SK-N-SH (cell line): ENCODE measurements around the gene MAGI2. TPM values are rescaled to one million over a fixed set of nuclear protein-coding genes. Genes with fewer than 3 reads are reported as not detected.

Experiments
- CTCF ChIA-PET: fragments of 300-600, 350-600 bp; formaldehyde crosslinking; extraction: SDS; loops from one replicate; lab custom pipeline; 2021; lab: Yijun Ruan, JAX
- POLR2A ChIA-PET: fragments of 350-600 bp; sonication (Branson Sonifier 250); formaldehyde crosslinking; extraction: SDS; loops from one replicate; lab custom pipeline; 2020; ENCODE audit warnings: antibody characterized with exemption, inconsistent platforms; lab: Yijun Ruan, JAX
- DNase-seq: peaks from one replicate; pipeline ENCODE4 v3.0.0; 2012
- H2AFZ ChIP-seq: fragments of 200-600 bp; sonication (generic); 2 replicates; pipeline ENCODE4 v1.8.1; 2016; ENCODE audit warnings: antibody characterized with exemption, mild to moderate bottlenecking, low read depth
- H3F3A ChIP-seq: fragments of 200-600 bp; sonication (generic); replicated peaks from 2 replicates; pipeline ENCODE3; 2016; ENCODE audit warnings: antibody characterized with exemption, mild to moderate bottlenecking; ENCODE audit not compliant: insufficient read depth
- H3K27ac ChIP-seq, 2 experiments: fragments of 200-500 bp in 1 of 2; fragments of 200-600 bp in 1 of 2; sonication (Bioruptor generic) in 1 of 2; sonication (generic), shearing (Covaris generic) in 1 of 2; 2 replicates each; pipeline versions ENCODE4 v1.5.1 to v1.6.1; 2014 to 2016; ENCODE audit warnings: low read depth in 2 of 2, inconsistent platforms in 1 of 2, low read length in 1 of 2, mild to moderate bottlenecking in 1 of 2, mixed read lengths in 1 of 2
- H3K27me3 ChIP-seq: fragments of 200-600 bp; sonication (generic), shearing (Covaris generic); 2 replicates; pipeline ENCODE4 v1.6.1; 2016; ENCODE audit warnings: mixed run types; ENCODE audit not compliant: insufficient read depth
- H3K36me3 ChIP-seq, 2 experiments: fragments of 200-500 bp in 1 of 2; fragments of 200-600 bp in 1 of 2; sonication (Bioruptor generic) in 1 of 2; sonication (generic) in 1 of 2; replicated peaks in 1 of 2; 2 replicates each; pipeline versions ENCODE3 to v1.5.1; 2014 to 2016; ENCODE audit warnings: low read length in 1 of 2, mild to moderate bottlenecking in 1 of 2; ENCODE audit not compliant: insufficient read depth in 2 of 2, control insufficient read depth in 1 of 2
- H3K4me1 ChIP-seq, 2 experiments: fragments of 200-500 bp in 1 of 2; fragments of 200-600 bp in 1 of 2; sonication (Bioruptor generic) in 1 of 2; sonication (generic), shearing (Covaris generic) in 1 of 2; 2 replicates each; pipeline versions ENCODE4 v1.5.1 to v1.6.1; 2014 to 2016; ENCODE audit warnings: low read depth in 1 of 2, low read length in 1 of 2, mixed run types in 1 of 2; ENCODE audit not compliant: insufficient read depth in 2 of 2, control insufficient read depth in 1 of 2
- H3K4me2 ChIP-seq: fragments of 200-600 bp; sonication (generic), shearing (Covaris generic); 2 replicates; pipeline ENCODE4 v1.6.1; 2017; ENCODE audit warnings: mixed run types
- H3K4me3 ChIP-seq, 2 experiments: fragments of 200-500 bp in 1 of 2; fragments of 200-600 bp in 1 of 2; sonication (Bioruptor generic) in 1 of 2; sonication (generic), shearing (Covaris generic) in 1 of 2; 2 replicates each; pipeline versions ENCODE4 v1.5.1 to v1.8.1; 2014 to 2016; ENCODE audit warnings: low read depth in 2 of 2, inconsistent platforms in 1 of 2, low read length in 1 of 2, mild to moderate bottlenecking in 1 of 2, mixed read lengths in 1 of 2, moderate library complexity in 1 of 2
- H3K79me2 ChIP-seq: fragments of 200-600 bp; sonication (generic); 2 replicates; pipeline ENCODE4 v1.8.1; 2017; ENCODE audit warnings: mild to moderate bottlenecking; ENCODE audit not compliant: insufficient read depth
- H3K9ac ChIP-seq: fragments of 200-600 bp; sonication (generic); 2 replicates; pipeline ENCODE4 v1.6.1; 2017; ENCODE audit warnings: mixed run types
- H3K9me2 ChIP-seq: fragments of 200-600 bp; sonication (generic); 2 replicates; pipeline ENCODE4 v1.6.1; 2017; ENCODE audit warnings: mixed run types
- H3K9me3 ChIP-seq: fragments of 200-600 bp; sonication (generic); 2 replicates; pipeline ENCODE4 v1.6.1; 2017; ENCODE audit warnings: mixed run types, mild to moderate bottlenecking, moderate library complexity
- H4K20me1 ChIP-seq: fragments of 200-600 bp; sonication (generic); 2 replicates; pipeline ENCODE4 v1.6.1; 2017; ENCODE audit warnings: mild to moderate bottlenecking, mixed run types; ENCODE audit not compliant: insufficient read depth
- CHD2 ChIP-seq: fragments of 150-350 bp; IDR thresholded peaks from 2 replicates; pipeline ENCODE4 v1.6.1; 2018; ENCODE audit warnings: low read length; ENCODE audit not compliant: partially characterized antibody
- EP300 ChIP-seq, 2 experiments: IDR thresholded peaks; 2 replicates each; pipeline versions ENCODE4 v1.4.0 to v1.6.1; 2012; ENCODE audit warnings: borderline replicate concordance in 1 of 2, low read depth in 1 of 2, low read length in 1 of 2
- FOXM1 ChIP-seq: IDR thresholded peaks from 2 replicates; pipeline ENCODE4 v1.4.0; 2012; ENCODE audit warnings: low read depth, mild to moderate bottlenecking
- GABPA ChIP-seq: IDR thresholded peaks from 2 replicates; pipeline ENCODE4 v1.4.0; 2012; ENCODE audit warnings: low read depth, mild to moderate bottlenecking
- JUND ChIP-seq: IDR thresholded peaks from 2 replicates; pipeline ENCODE4 v1.4.0; 2012
- MEF2A ChIP-seq: IDR thresholded peaks from 2 replicates; pipeline ENCODE4 v1.4.0; 2012; ENCODE audit warnings: low read depth, borderline replicate concordance
- MXI1 ChIP-seq: IDR thresholded peaks from 2 replicates; pipeline ENCODE4 v1.6.1; 2012; ENCODE audit warnings: mild to moderate bottlenecking, low read depth, low read length, improper control_type of control experiment
- NRF1 ChIP-seq: IDR thresholded peaks from 2 replicates; pipeline ENCODE4 v1.6.1; 2012; ENCODE audit warnings: low read depth, mild to moderate bottlenecking, low read length
- POLR2AphosphoS5 ChIP-seq: IDR thresholded peaks from 2 replicates; pipeline ENCODE4 v1.6.1; 2012; ENCODE audit warnings: low read depth, low read length
- RCOR1 ChIP-seq: fragments of 150-350 bp; IDR thresholded peaks from 2 replicates; pipeline ENCODE4 v1.6.1; 2017; ENCODE audit warnings: antibody characterized with exemption, low read length
- RXRA ChIP-seq: IDR thresholded peaks from 2 replicates; pipeline ENCODE4 v1.4.0; 2012; ENCODE audit warnings: low read depth, mild to moderate bottlenecking, borderline replicate concordance
- TEAD4 ChIP-seq: IDR thresholded peaks from 2 replicates; pipeline ENCODE4 v1.4.0; 2012; ENCODE audit warnings: mild to moderate bottlenecking, borderline replicate concordance; ENCODE audit not compliant: insufficient read depth
- YY1 ChIP-seq: IDR thresholded peaks from 2 replicates; pipeline ENCODE4 v1.4.0; 2012; ENCODE audit warnings: low read depth, mild to moderate bottlenecking
- WGBS: methylation state at CpG from one replicate; pipeline ENCODE4 v1.1.6; 2017; ENCODE audit warnings: low lambda C conversion rate; 5-methylcytosine and 5-hydroxymethylcytosine counted together
- polyA plus RNA-seq, 3 experiments: library from polyadenylated mRNA; depleted of rRNA; stranded (reverse); fragments of >200 nt; gene quantifications; 2 replicates each; pipeline ENCODE4 v1.2.3, GENCODE V29; 2012
- TF ChIP-seq, protein P1 (sequence below): IDR thresholded peaks from 2 replicates; pipeline ENCODE4 v1.4.0; 2012; ENCODE audit warnings: low read depth, borderline replicate concordance
- TF ChIP-seq, protein P2 (sequence below): IDR thresholded peaks from 2 replicates; pipeline ENCODE4 v1.4.0; 2012; ENCODE audit warnings: low read depth

MAGI2 gene
- polyA plus RNA-seq, 1 of the 3 experiments (the other 2 are of a cell fraction), result 1.1 TPM

DNA sequence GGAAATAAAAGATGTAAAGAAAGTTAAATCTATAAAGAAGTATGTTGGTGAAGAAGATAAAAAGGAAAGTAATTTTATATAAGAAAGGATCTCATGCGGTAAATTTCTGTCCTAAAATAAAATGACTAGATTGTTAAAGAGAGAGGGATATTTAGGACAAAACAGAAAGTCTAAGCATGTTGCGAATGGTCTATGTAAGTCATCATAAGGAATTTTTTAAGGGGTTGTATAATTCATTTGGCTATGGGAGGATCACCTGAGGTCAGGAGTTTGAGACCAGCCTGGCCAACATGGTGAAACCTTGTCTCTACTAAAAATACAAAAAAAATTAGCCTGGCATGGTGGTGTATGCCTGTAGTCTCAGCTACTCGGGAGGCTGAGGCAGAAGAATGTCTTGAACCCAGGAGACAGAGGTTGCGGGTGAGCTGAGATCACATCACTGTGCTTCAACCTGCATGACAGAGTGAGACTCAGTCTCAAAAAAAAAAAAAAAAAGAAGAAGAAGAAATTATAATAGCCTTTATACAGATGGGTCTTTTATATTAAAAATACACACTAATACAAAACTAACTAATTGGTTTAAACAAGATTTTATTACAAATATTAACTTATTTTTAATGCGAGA lies 294.3 kb downstream of the MAGI2 start (continued):
- TF ChIP-seq, protein P1, sequence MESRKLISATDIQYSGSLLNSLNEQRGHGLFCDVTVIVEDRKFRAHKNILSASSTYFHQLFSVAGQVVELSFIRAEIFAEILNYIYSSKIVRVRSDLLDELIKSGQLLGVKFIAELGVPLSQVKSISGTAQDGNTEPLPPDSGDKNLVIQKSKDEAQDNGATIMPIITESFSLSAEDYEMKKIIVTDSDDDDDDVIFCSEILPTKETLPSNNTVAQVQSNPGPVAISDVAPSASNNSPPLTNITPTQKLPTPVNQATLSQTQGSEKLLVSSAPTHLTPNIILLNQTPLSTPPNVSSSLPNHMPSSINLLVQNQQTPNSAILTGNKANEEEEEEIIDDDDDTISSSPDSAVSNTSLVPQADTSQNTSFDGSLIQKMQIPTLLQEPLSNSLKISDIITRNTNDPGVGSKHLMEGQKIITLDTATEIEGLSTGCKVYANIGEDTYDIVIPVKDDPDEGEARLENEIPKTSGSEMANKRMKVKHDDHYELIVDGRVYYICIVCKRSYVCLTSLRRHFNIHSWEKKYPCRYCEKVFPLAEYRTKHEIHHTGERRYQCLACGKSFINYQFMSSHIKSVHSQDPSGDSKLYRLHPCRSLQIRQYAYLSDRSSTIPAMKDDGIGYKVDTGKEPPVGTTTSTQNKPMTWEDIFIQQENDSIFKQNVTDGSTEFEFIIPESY, result no peak

DNA sequence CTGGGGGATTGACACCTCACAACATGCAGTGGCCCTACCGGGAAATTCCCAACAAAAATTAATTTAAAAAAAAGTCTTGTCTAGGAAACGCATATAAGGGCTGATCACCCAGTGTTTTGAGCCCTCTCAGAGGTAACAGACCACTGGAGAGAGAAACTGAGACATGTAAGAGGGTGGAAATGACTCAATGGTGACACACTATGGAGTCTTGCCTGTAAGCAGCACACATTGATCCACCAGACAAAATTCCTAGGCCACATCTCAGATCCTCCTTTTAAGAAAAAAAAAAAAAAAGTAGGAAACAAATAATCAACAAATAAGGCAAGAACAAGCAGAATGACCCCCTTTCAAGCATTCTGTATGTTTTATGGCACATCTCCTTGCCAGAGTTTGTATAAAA lies 296.2 kb downstream of the MAGI2 start:
- 72% methylated on average over 2 of the region's 2 CpGs for WGBS
- POLR2A ChIA-PET, result no interaction called here
- TF ChIP-seq RXRA, result no peak
- no peak for TF ChIP-seq EP300 (IDR thresholded peaks at IDR 0.05; ENCODE audit: borderline replicate concordance in 1 of 2, low read depth in 1 of 2, low read length in 1 of 2)
- TF ChIP-seq JUND, result no peak
- no peak for TF ChIP-seq CHD2
- TF ChIP-seq, protein P1, result no peak
- TF ChIP-seq YY1, result no peak
- no peak for TF ChIP-seq NRF1
- TF ChIP-seq, protein P2, sequence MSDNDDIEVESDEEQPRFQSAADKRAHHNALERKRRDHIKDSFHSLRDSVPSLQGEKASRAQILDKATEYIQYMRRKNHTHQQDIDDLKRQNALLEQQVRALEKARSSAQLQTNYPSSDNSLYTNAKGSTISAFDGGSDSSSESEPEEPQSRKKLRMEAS, result no peak
- no peak for TF ChIP-seq POLR2AphosphoS5
- no peak for TF ChIP-seq MXI1
- TF ChIP-seq FOXM1, result no peak
- no peak for TF ChIP-seq GABPA
- TF ChIP-seq RCOR1, result no peak
- no peak for TF ChIP-seq MEF2A
- no peak for TF ChIP-seq TEAD4
- no peaks in the 10 kb centered on the region for H4K20me1 ChIP-seq
- CTCF ChIA-PET, result interaction anchor here (0.6 to 1.2 kb wide), 3 partner anchors 15 to 1030 kb away, joined by 3 to 4 read pairs (median 3); no protein-coding TSS in a partner anchor
- H3K9ac ChIP-seq, result no peak overlapping the region
- 0 out of 2 replicates have a peak, but pooled peaks cover 17% of the 10 kb centered on the region for H3K9me3 ChIP-seq
- H3K9me2 ChIP-seq, result no peaks in the 10 kb centered on the region
- H3K4me1 ChIP-seq, result no peaks in the 10 kb centered on the region
- no peaks in the 10 kb centered on the region for H3K79me2 ChIP-seq
- H2AFZ ChIP-seq, result no peak overlapping the region
- no peak overlapping the region for H3K4me2 ChIP-seq
- no peaks in the 10 kb centered on the region for H3F3A ChIP-seq
- DNase-seq, result no peak
- H3K36me3 ChIP-seq, result peaks cover 0 to 11% of the 10 kb centered on the region in 2 experiments
- no peaks in the 10 kb centered on the region for H3K27me3 ChIP-seq
- H3K27ac ChIP-seq, result no peak overlapping the region
- no peak overlapping the region for H3K4me3 ChIP-seq
